Upper lobe of left lung (tissue), 4 donors: Measurements from ENCODE around the gene ZNF32.

Experiments used
- CTCF ChIP-seq, 6 experiments: fragments of 450-650 bp in 4 of 6; fragments of 200-600 bp in 2 of 6; sonication (generic) in 2 of 6; IDR thresholded peaks; one replicate each; pipeline ENCODE4 v1.5.1; 2016 to 2019; ENCODE audit warnings: antibody characterized with exemption in 6 of 6
- EP300 ChIP-seq, 4 donors: sonication (generic); formaldehyde crosslinking; IDR thresholded peaks; one replicate each; pipeline ENCODE4 v1.5.1; 2017; ENCODE audit warnings: antibody characterized with exemption in 4 of 4, control low read depth in 2 of 4
- POLR2A ChIP-seq, 4 donors: fragments of 450-650 bp; IDR thresholded peaks; one replicate each; pipeline ENCODE4 v1.5.1; 2016 to 2017; ENCODE audit warnings: antibody characterized with exemption in 4 of 4, mild to moderate bottlenecking in 2 of 4
- POLR2AphosphoS5 ChIP-seq, 2 donors: sonication (generic); formaldehyde crosslinking; IDR thresholded peaks; one replicate each; pipeline ENCODE4 v1.5.1; 2017; ENCODE audit warnings: antibody characterized with exemption in 2 of 2

GRCh38 chr10:43686414-43686813, 37.7 kb upstream of the ZNF32 start:
- TF ChIP-seq POLR2A (IDR thresholded peaks at IDR 0.05), result no peak
- no peak for TF ChIP-seq CTCF (IDR thresholded peaks at IDR 0.05)
- no peak for TF ChIP-seq POLR2AphosphoS5 (IDR thresholded peaks at IDR 0.05)
- TF ChIP-seq EP300 (IDR thresholded peaks at IDR 0.05), result no peak
